PC-9 (cell line): Measurements from ENCODE around the gene LDAF1. TPM values are rescaled to one million over a fixed set of nuclear protein-coding genes. Genes with fewer than 3 reads are reported as not detected.
"Not testable (repeated sequence)": the region's sequence is repeated elsewhere in the genome, so short reads cannot be mapped to it uniquely, and the experiment has no call there.

Source experiments
- BruUV-seq: library from RNA; stranded (reverse); fragments of 400-500 nt; replicated peaks from 2 replicates; lab custom pipeline; 2021; lab: Mats Ljungman, UMichigan
- CTCF ChIA-PET: fragments of 300-600 bp; sonication (Branson Sonifier 250); formaldehyde crosslinking; loops from one replicate; lab custom pipeline; 2022; ENCODE audit warnings: antibody characterized with exemption; lab: Charles Lee
- POLR2A ChIA-PET: fragments of 300-600 bp; sonication (Branson Sonifier 250); formaldehyde crosslinking; loops from one replicate; lab custom pipeline; 2022; ENCODE audit warnings: antibody characterized with exemption; ENCODE audit not compliant: unreplicated experiment; lab: Charles Lee
- DNase-seq, 2 experiments: peaks; one replicate each; pipeline versions ENCODE4 v3.0.0 to v3.0.0-alpha.2; 2015 to 2022; ENCODE audit warnings: mixed read lengths in 1 of 2
- H2AFZ ChIP-seq: fragments of 200-600 bp; sonication (generic); 2 replicates; pipeline ENCODE4 v1.8.1; 2017; ENCODE audit warnings: antibody characterized with exemption
- H3F3A ChIP-seq: fragments of 200-600 bp; sonication (generic); 2 replicates; pipeline ENCODE4 v1.8.1; 2017; ENCODE audit warnings: antibody characterized with exemption, mild to moderate bottlenecking, low read depth; ENCODE audit not compliant: insufficient read depth
- H3K27ac ChIP-seq: fragments of 200-600 bp; sonication (generic); 2 replicates; pipeline ENCODE4 v1.6.1; 2016; ENCODE audit warnings: mixed run types
- H3K27me3 ChIP-seq: fragments of 200-600 bp; sonication (generic); 2 replicates; pipeline ENCODE4 v1.6.1; 2016; ENCODE audit warnings: low read depth, mixed run types; ENCODE audit not compliant: insufficient read depth
- H3K36me3 ChIP-seq: fragments of 200-600 bp; sonication (generic); 2 replicates; pipeline ENCODE4 v1.6.1; 2016; ENCODE audit warnings: low read depth, mixed run types
- H3K4me1 ChIP-seq: fragments of 200-600 bp; sonication (generic); replicated peaks from 2 replicates; pipeline ENCODE4 v1.6.1; 2016; ENCODE audit warnings: mixed run types; ENCODE audit not compliant: insufficient read depth
- H3K4me2 ChIP-seq: fragments of 200-600 bp; sonication (generic); 2 replicates; pipeline ENCODE4 v1.6.1; 2017; ENCODE audit warnings: mixed run types
- H3K4me3 ChIP-seq: fragments of 200-600 bp; sonication (generic); 2 replicates; pipeline ENCODE4 v1.6.1; 2016; ENCODE audit warnings: mixed run types
- H3K79me2 ChIP-seq: fragments of 200-600 bp; sonication (generic); 2 replicates; pipeline ENCODE4 v1.6.1; 2017; ENCODE audit warnings: low read depth, mixed run types
- H3K9me2 ChIP-seq: fragments of 200-600 bp; sonication (generic); 2 replicates; pipeline ENCODE4 v1.8.1; 2017; ENCODE audit warnings: mild to moderate bottlenecking; ENCODE audit not compliant: insufficient read depth
- H3K9me3 ChIP-seq: fragments of 200-600 bp; sonication (generic); 2 replicates; pipeline ENCODE4 v1.8.1; 2016; ENCODE audit warnings: low read depth; ENCODE audit not compliant: insufficient read depth
- H4K20me1 ChIP-seq: fragments of 200-600 bp; sonication (generic); 2 replicates; pipeline ENCODE4 v1.8.1; 2017; ENCODE audit not compliant: insufficient read depth
- CTCF ChIP-seq: fragments of 200-600 bp; sonication (generic); conservative IDR thresholded peaks from 2 replicates; pipeline ENCODE4 v1.6.1; 2017; ENCODE audit warnings: mixed run types, antibody characterized with exemption, mild to moderate bottlenecking, moderate library complexity
- EZH2 ChIP-seq: fragments of 200-600 bp; sonication (generic); IDR thresholded peaks from 2 replicates; pipeline ENCODE4 v1.8.0; 2017; ENCODE audit warnings: antibody characterized with exemption, low read depth
- intact Hi-C: fragments of 100-400 bp; cut with micrococcal nuclease; formaldehyde crosslinking; loops from one replicate; pipeline ENCODE4 v1.10.0; 2022; ENCODE audit not compliant: unreplicated experiment
- total RNA-seq: library from RNA; stranded (reverse); gene quantifications from 2 replicates; pipeline ENCODE4 v1.2.3, GENCODE V29; 2021

Gene LDAF1
- total RNA-seq, 1 experiment from 2014 or later, result 47.6 TPM

- H3K4me1 ChIP-seq, result peaks cover 11% of the 10 kb centered on the region; the same call in 1 of the 2 replicates
- no peaks in the 10 kb centered on the region for H3K36me3 ChIP-seq
- intact Hi-C loops, result no loop called here
- CTCF ChIA-PET, result interaction anchor here (0.7 kb wide), 1 partner anchor 45 kb away, joined by 5 read pairs; no protein-coding TSS in a partner anchor
- no peaks in the 10 kb centered on the region; the same call in 1 of the 2 replicates for H3F3A ChIP-seq
- DNase-seq, result no peak
- peaks cover 22% of the 10 kb centered on the region for H3K27me3 ChIP-seq
- no peak overlapping the region for H3K4me3 ChIP-seq
- no peak overlapping the region for H2AFZ ChIP-seq
- POLR2A ChIA-PET, result no interaction called here
- H3K79me2 ChIP-seq, result no peaks in the 10 kb centered on the region
- BruUV-seq, result no TSS peak
- TF ChIP-seq CTCF (no peak), EZH2 (no peak)
- H4K20me1 ChIP-seq, result no peaks in the 10 kb centered on the region
- no peaks in the 10 kb centered on the region for H3K9me2 ChIP-seq
- no peak overlapping the region for H3K4me2 ChIP-seq
- no peaks in the 10 kb centered on the region for H3K9me3 ChIP-seq
- H3K27ac ChIP-seq, result no peak overlapping the region
These were observed 32.1 kb downstream of the LDAF1 start for GRCh38 chr16:21190599-21190998.

- CTCF ChIA-PET, result no interaction called here
- Histone ChIP-seq H3K4me3 (no peak overlapping the region), H3K79me2 (no peaks in the 10 kb centered on the region), H3K4me1 (peaks cover 9% of the 10 kb centered on the region; the same call in 1 of the 2 replicates), H3K27me3 (peaks cover 43% of the 10 kb centered on the region), H3K9me2 (no peaks in the 10 kb centered on the region), H3K27ac (no peak overlapping the region), H4K20me1 (no peaks in the 10 kb centered on the region), H3K9me3 (no peaks in the 10 kb centered on the region), H3K4me2 (no peak overlapping the region), H3K36me3 (no peaks in the 10 kb centered on the region), H3F3A (no peaks in the 10 kb centered on the region; the same call in 1 of the 2 replicates), H2AFZ (no peak overlapping the region)
- intact Hi-C loops, result no loop called here
- BruUV-seq, result no TSS peak
- POLR2A ChIA-PET, result no interaction called here
- no peak for DNase-seq
- TF ChIP-seq CTCF (no peak), EZH2 (no peak)
These were observed 34.5 kb downstream of the LDAF1 start for GRCh38 chr16:21192991-21193390.

GRCh38 chr16:21194771-21195301 is 36.4 kb downstream of the LDAF1 start:
- ChIA-PET CTCF (no interaction called here), POLR2A (no interaction called here)
- BruUV-seq, result no TSS peak
- no peak overlapping the region for H3K4me2 ChIP-seq
- no peaks in the 10 kb centered on the region for H4K20me1 ChIP-seq
- H3K9me2 ChIP-seq, result no peaks in the 10 kb centered on the region
- H3F3A ChIP-seq, result no peaks in the 10 kb centered on the region; the same call in 1 of the 2 replicates
- H3K27me3 ChIP-seq, result peaks cover 59% of the 10 kb centered on the region
- H3K27ac ChIP-seq, result no peak overlapping the region
- no peaks in the 10 kb centered on the region for H3K79me2 ChIP-seq
- no peaks in the 10 kb centered on the region for H3K36me3 ChIP-seq
- no peak for DNase-seq
- intact Hi-C loops, result no loop called here
- no peak overlapping the region for H3K4me3 ChIP-seq
- no peaks in the 10 kb centered on the region for H3K9me3 ChIP-seq
- no peak for TF ChIP-seq EZH2
- no peak for TF ChIP-seq CTCF
- H3K4me1 ChIP-seq, result no peaks in the 10 kb centered on the region
- no peak overlapping the region for H2AFZ ChIP-seq

GRCh38 chr16:21195330-21195729 is 36.9 kb downstream of the LDAF1 start:
- H3K27ac ChIP-seq, H3K4me3 ChIP-seq, H2AFZ ChIP-seq, POLR2A ChIA-PET, H3F3A ChIP-seq, H3K79me2 ChIP-seq, H3K9me3 ChIP-seq, intact Hi-C loops, CTCF ChIA-PET, H3K4me2 ChIP-seq, BruUV-seq, H4K20me1 ChIP-seq, H3K4me1 ChIP-seq, H3K9me2 ChIP-seq, H3K36me3 ChIP-seq, DNase-seq: not testable (repeated sequence)
- peaks cover 64% of the 10 kb centered on the region for H3K27me3 ChIP-seq
